ENCODE measurements around the gene SLC5A3.

DNA sequence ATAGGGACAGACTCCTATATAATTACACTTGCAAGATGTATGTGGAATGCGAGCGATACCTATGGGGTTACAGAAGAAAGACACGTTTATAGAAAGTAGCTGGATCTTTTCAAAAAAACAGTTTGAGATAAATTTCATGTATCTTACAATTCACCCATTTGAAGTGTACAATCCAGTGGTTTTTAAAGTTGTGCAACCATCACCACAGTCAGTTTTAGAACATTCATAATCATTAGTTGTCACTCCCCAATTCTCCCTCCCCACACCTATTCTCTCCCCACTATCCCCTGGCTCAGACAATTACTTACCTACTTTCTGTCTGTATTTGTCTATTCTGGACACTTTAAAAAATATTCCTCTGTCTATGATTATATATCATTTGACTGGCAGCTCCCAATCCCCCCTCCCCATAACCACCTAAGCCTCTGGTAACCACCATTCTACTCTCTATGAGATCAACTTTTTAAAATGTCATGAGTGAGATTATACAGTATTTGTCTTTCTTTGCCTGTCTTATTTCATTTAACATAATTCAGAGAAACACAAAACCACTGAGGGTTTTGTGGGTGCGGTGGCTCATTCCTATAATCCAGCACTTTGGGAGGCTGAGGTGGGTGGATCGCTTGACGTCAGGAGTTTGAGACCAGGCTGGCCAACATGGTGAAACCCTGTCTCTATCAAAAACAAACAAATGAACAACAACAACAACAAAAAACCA lies 39.1 kb downstream of the SLC5A3 start:
- TF ChIP-seq, protein P1, sequence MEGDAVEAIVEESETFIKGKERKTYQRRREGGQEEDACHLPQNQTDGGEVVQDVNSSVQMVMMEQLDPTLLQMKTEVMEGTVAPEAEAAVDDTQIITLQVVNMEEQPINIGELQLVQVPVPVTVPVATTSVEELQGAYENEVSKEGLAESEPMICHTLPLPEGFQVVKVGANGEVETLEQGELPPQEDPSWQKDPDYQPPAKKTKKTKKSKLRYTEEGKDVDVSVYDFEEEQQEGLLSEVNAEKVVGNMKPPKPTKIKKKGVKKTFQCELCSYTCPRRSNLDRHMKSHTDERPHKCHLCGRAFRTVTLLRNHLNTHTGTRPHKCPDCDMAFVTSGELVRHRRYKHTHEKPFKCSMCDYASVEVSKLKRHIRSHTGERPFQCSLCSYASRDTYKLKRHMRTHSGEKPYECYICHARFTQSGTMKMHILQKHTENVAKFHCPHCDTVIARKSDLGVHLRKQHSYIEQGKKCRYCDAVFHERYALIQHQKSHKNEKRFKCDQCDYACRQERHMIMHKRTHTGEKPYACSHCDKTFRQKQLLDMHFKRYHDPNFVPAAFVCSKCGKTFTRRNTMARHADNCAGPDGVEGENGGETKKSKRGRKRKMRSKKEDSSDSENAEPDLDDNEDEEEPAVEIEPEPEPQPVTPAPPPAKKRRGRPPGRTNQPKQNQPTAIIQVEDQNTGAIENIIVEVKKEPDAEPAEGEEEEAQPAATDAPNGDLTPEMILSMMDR (IDR thresholded peaks at IDR 0.05): no peak
- TF ChIP-seq POLR2AphosphoS5 (IDR thresholded peaks at IDR 0.05): no peak
- no peak for TF ChIP-seq EP300 (IDR thresholded peaks at IDR 0.05)
- TF ChIP-seq POLR2A (IDR thresholded peaks at IDR 0.05): no peak
